Suppressor macrophage (primary cell): ENCODE results near the gene SNX25.
"Not testable (repeated sequence)": the region's sequence is repeated elsewhere in the genome, so short reads cannot be mapped to it uniquely, and the experiment has no call there.

Experiments
- DNase-seq, 4 experiments: peaks; one replicate each; pipeline ENCODE4 v3.0.0-alpha.2; 2020 to 2022

Gene SNX25

GRCh38 chr4:185235119-185235842, 25.9 kb downstream of the SNX25 start:
- no peak for DNase-seq

- DNase-seq, result no peak
Observed at GRCh38 chr4:185235843-185236503, 26.6 kb downstream of the SNX25 start.

- no peak for DNase-seq
Observed at GRCh38 chr4:185237175-185237574, 27.8 kb downstream of the SNX25 start.

- no peak for DNase-seq
Observed at GRCh38 chr4:185238215-185238681, 28.9 kb downstream of the SNX25 start.

- no peak for DNase-seq
Observed at GRCh38 chr4:185238750-185239149, 29.4 kb downstream of the SNX25 start.

- not testable (repeated sequence) for DNase-seq
Observed at GRCh38 chr4:185240486-185240885, 31.1 kb downstream of the SNX25 start.

GRCh38 chr4:185242749-185243533, 33.5 kb downstream of the SNX25 start:
- DNase-seq, result no peak

GRCh38 chr4:185243879-185244278, 34.5 kb downstream of the SNX25 start:
- DNase-seq, result no peak

- DNase-seq, result no peak
Observed at GRCh38 chr4:185244763-185245162, 35.4 kb downstream of the SNX25 start.

- DNase-seq, result no peak
Observed at GRCh38 chr4:185246453-185246852, 37.1 kb downstream of the SNX25 start.

- DNase-seq, result no peak
Observed at GRCh38 chr4:185247151-185247550, 37.8 kb downstream of the SNX25 start.

- DNase-seq, result no peak
Observed at GRCh38 chr4:185248393-185249039, 39.1 kb downstream of the SNX25 start.

- DNase-seq, result no peak
Observed at GRCh38 chr4:185249105-185249504, 39.7 kb downstream of the SNX25 start.

- DNase-seq, result no peak
Observed at GRCh38 chr4:185254434-185254833, 45.0 kb downstream of the SNX25 start.

GRCh38 chr4:185255868-185256267, 46.5 kb downstream of the SNX25 start:
- no peak for DNase-seq

- no peak for DNase-seq
Observed at GRCh38 chr4:185256446-185256845, 47.0 kb downstream of the SNX25 start.

GRCh38 chr4:185257086-185257485, 47.7 kb downstream of the SNX25 start:
- DNase-seq, result no peak

GRCh38 chr4:185257694-185258093, 48.3 kb downstream of the SNX25 start:
- DNase-seq, result no peak

GRCh38 chr4:185258741-185259140, 49.3 kb downstream of the SNX25 start:
- DNase-seq, result not testable (repeated sequence)

GRCh38 chr4:185259719-185260118, 50.3 kb downstream of the SNX25 start:
- no peak for DNase-seq

- no peak for DNase-seq
Observed at GRCh38 chr4:185261946-185262345, 52.5 kb downstream of the SNX25 start.

GRCh38 chr4:185263419-185263818, 54.0 kb downstream of the SNX25 start:
- no peak for DNase-seq

- peak in 2 of 4 experiments; percentile 19 to 30 for DNase-seq
Observed at GRCh38 chr4:185265942-185266341, 56.5 kb downstream of the SNX25 start.
